Adipocyte (in vitro differentiated cells): ENCODE measurements around the gene FOXF1.

ENCODE experiments used
- DNase-seq: peaks from one replicate; pipeline ENCODE4 v3.0.0-alpha.2; 2015; ENCODE audit warnings: low read depth
- H3K27me3 ChIP-seq: replicated peaks from 2 replicates; pipeline ENCODE4 v1.7.0; 2013; ENCODE audit warnings: mild to moderate bottlenecking, low read length, moderate library complexity; ENCODE audit not compliant: control insufficient read depth, insufficient read depth
- H3K36me3 ChIP-seq: 2 replicates; pipeline ENCODE4 v1.7.0; 2013; ENCODE audit warnings: low read length, mild to moderate bottlenecking, moderate library complexity; ENCODE audit not compliant: control insufficient read depth, insufficient read depth, severe bottlenecking
- H3K4me1 ChIP-seq: 2 replicates; pipeline ENCODE4 v1.7.0; 2013; ENCODE audit warnings: mild to moderate bottlenecking, low read length, moderate library complexity; ENCODE audit not compliant: control insufficient read depth, insufficient read depth
- H3K4me3 ChIP-seq: 2 replicates; pipeline ENCODE4 v1.7.0; 2013; ENCODE audit warnings: mild to moderate bottlenecking, low read length, moderate library complexity
- H3K9ac ChIP-seq: 2 replicates; pipeline ENCODE4 v1.7.0; 2013; ENCODE audit warnings: mild to moderate bottlenecking, low read length, moderate library complexity
- H3K9me3 ChIP-seq: 2 replicates; pipeline ENCODE4 v1.7.0; 2013; ENCODE audit warnings: mild to moderate bottlenecking, low read length, moderate library complexity; ENCODE audit not compliant: control insufficient read depth

FOXF1 gene

GRCh38 chr16:86510465-86511261 lies at the start of gene FOXF1:
Gene FOXF1, plus strand, starts transcription at chr16:86510527. Its CDS starts 43 bp downstream, at chr16:86510570.
- no peaks in the 10 kb centered on the region for H3K9me3 ChIP-seq
- H3K4me1 ChIP-seq, result peaks cover 7% of the 10 kb centered on the region
- H3K36me3 ChIP-seq, result no peaks in the 10 kb centered on the region
- H3K4me3 ChIP-seq, result peak within 1 kb of the TSS; percentile 77
- DNase-seq, result peak; percentile 76
- H3K9ac ChIP-seq, result peak within 1 kb of the TSS; percentile 25
- peaks cover 67% of the 10 kb centered on the region for H3K27me3 ChIP-seq

- Histone ChIP-seq H3K4me1 (peaks cover 17% of the 10 kb centered on the region), H3K27me3 (no peaks in the 10 kb centered on the region), H3K9me3 (peaks cover 6% of the 10 kb centered on the region), H3K4me3 (no peak overlapping the region), H3K36me3 (no peaks in the 10 kb centered on the region), H3K9ac (no peak overlapping the region)
- DNase-seq, result no peak
These were observed 49.3 kb upstream of the FOXF1 start for GRCh38 chr16:86461037-86461436.

GRCh38 chr16:86462334-86463084 lies 47.8 kb upstream of the FOXF1 start:
- DNase-seq, result no peak
- no peaks in the 10 kb centered on the region for H3K36me3 ChIP-seq
- peaks cover 6% of the 10 kb centered on the region for H3K9me3 ChIP-seq
- H3K9ac ChIP-seq, result no peak overlapping the region
- H3K4me3 ChIP-seq, result no peak overlapping the region
- peaks cover 12% of the 10 kb centered on the region for H3K4me1 ChIP-seq
- H3K27me3 ChIP-seq, result peaks cover 5% of the 10 kb centered on the region

- Histone ChIP-seq H3K4me3 (no peak overlapping the region), H3K36me3 (no peaks in the 10 kb centered on the region), H3K9me3 (peaks cover 6% of the 10 kb centered on the region), H3K27me3 (peaks cover 14% of the 10 kb centered on the region), H3K9ac (no peak overlapping the region), H3K4me1 (no peaks in the 10 kb centered on the region)
- DNase-seq, result no peak
These were observed 46.3 kb upstream of the FOXF1 start for GRCh38 chr16:86464044-86464443.

- Histone ChIP-seq H3K9ac (no peak overlapping the region), H3K9me3 (peaks cover 6% of the 10 kb centered on the region), H3K4me1 (no peaks in the 10 kb centered on the region), H3K27me3 (peaks cover 14% of the 10 kb centered on the region), H3K4me3 (no peak overlapping the region), H3K36me3 (no peaks in the 10 kb centered on the region)
- no peak for DNase-seq
These were observed 44.9 kb upstream of the FOXF1 start for GRCh38 chr16:86465434-86465833.

- no peak overlapping the region for H3K9ac ChIP-seq
- no peaks in the 10 kb centered on the region for H3K4me1 ChIP-seq
- H3K4me3 ChIP-seq, result no peak overlapping the region
- DNase-seq, result no peak
- H3K9me3 ChIP-seq, result no peaks in the 10 kb centered on the region
- H3K27me3 ChIP-seq, result peaks cover 25% of the 10 kb centered on the region
- H3K36me3 ChIP-seq, result no peaks in the 10 kb centered on the region
These were observed 43.5 kb upstream of the FOXF1 start for GRCh38 chr16:86466696-86467406.

GRCh38 chr16:86467490-86467889 lies 42.8 kb upstream of the FOXF1 start:
- no peak overlapping the region for H3K4me3 ChIP-seq
- no peak overlapping the region for H3K9ac ChIP-seq
- no peaks in the 10 kb centered on the region for H3K36me3 ChIP-seq
- H3K27me3 ChIP-seq, result peaks cover 29% of the 10 kb centered on the region
- H3K4me1 ChIP-seq, result no peaks in the 10 kb centered on the region
- peaks cover 5% of the 10 kb centered on the region for H3K9me3 ChIP-seq
- DNase-seq, result no peak

- H3K9ac ChIP-seq, result no peak overlapping the region
- peaks cover 53% of the 10 kb centered on the region for H3K27me3 ChIP-seq
- no peaks in the 10 kb centered on the region for H3K36me3 ChIP-seq
- H3K9me3 ChIP-seq, result peaks cover 8% of the 10 kb centered on the region
- no peak for DNase-seq
- H3K4me1 ChIP-seq, result no peaks in the 10 kb centered on the region
- H3K4me3 ChIP-seq, result no peak overlapping the region
These were observed 39.4 kb upstream of the FOXF1 start for GRCh38 chr16:86470964-86471363.

GRCh38 chr16:86471896-86472295 lies 38.4 kb upstream of the FOXF1 start:
- Histone ChIP-seq H3K4me1 (no peaks in the 10 kb centered on the region), H3K27me3 (peaks cover 62% of the 10 kb centered on the region), H3K9me3 (peaks cover 8% of the 10 kb centered on the region), H3K9ac (no peak overlapping the region), H3K36me3 (no peaks in the 10 kb centered on the region), H3K4me3 (no peak overlapping the region)
- no peak for DNase-seq

GRCh38 chr16:86472366-86472765 lies 38.0 kb upstream of the FOXF1 start:
- peaks cover 58% of the 10 kb centered on the region for H3K27me3 ChIP-seq
- no peak overlapping the region for H3K4me3 ChIP-seq
- H3K4me1 ChIP-seq, result peaks cover 2% of the 10 kb centered on the region
- no peaks in the 10 kb centered on the region for H3K36me3 ChIP-seq
- no peak overlapping the region for H3K9ac ChIP-seq
- H3K9me3 ChIP-seq, result peaks cover 8% of the 10 kb centered on the region
- DNase-seq, result no peak

GRCh38 chr16:86476956-86477534 lies 33.3 kb upstream of the FOXF1 start:
- H3K4me1 ChIP-seq, result peaks cover 11% of the 10 kb centered on the region
- H3K9ac ChIP-seq, result no peak overlapping the region
- no peak overlapping the region for H3K4me3 ChIP-seq
- peak; percentile 15 for DNase-seq
- H3K36me3 ChIP-seq, result no peaks in the 10 kb centered on the region
- H3K27me3 ChIP-seq, result peaks cover 65% of the 10 kb centered on the region
- peaks cover 11% of the 10 kb centered on the region for H3K9me3 ChIP-seq
